GM06990 (cell line): Measurements from ENCODE around the gene SLAMF7.

ENCODE experiments used
- DNase-seq: peaks from one replicate; pipeline ENCODE4 v3.0.0-alpha.2; 2011; ENCODE audit not compliant: insufficient read length; ENCODE audit errors: extremely low read depth
- H3K27me3 ChIP-seq: replicated peaks from 2 replicates; pipeline ENCODE4 v1.6.0; 2011; ENCODE audit warnings: low read length; ENCODE audit not compliant: control insufficient read depth, insufficient read depth
- H3K36me3 ChIP-seq: 2 replicates; pipeline ENCODE4 v1.5.1; 2011; ENCODE audit warnings: low read length; ENCODE audit not compliant: control insufficient read depth, insufficient read depth
- H3K4me3 ChIP-seq: replicated peaks from 2 replicates; pipeline ENCODE4 v1.5.1; 2011; ENCODE audit warnings: low read depth, mild to moderate bottlenecking, control low read depth, low read length
- CTCF ChIP-seq: IDR thresholded peaks from 2 replicates; pipeline ENCODE4 v1.5.1; 2011; ENCODE audit warnings: low read length, control low read depth, mild to moderate bottlenecking, inconsistent platforms; ENCODE audit not compliant: insufficient read depth, poor library complexity, severe bottlenecking

The SLAMF7 gene

GRCh38 chr1:160773093-160773492 is 34.0 kb downstream of the SLAMF7 start:
- Histone ChIP-seq H3K36me3 (no peaks in the 10 kb centered on the region), H3K4me3 (no peak overlapping the region), H3K27me3 (no peaks in the 10 kb centered on the region)
- no peak for TF ChIP-seq CTCF
- DNase-seq = no peak

DNA sequence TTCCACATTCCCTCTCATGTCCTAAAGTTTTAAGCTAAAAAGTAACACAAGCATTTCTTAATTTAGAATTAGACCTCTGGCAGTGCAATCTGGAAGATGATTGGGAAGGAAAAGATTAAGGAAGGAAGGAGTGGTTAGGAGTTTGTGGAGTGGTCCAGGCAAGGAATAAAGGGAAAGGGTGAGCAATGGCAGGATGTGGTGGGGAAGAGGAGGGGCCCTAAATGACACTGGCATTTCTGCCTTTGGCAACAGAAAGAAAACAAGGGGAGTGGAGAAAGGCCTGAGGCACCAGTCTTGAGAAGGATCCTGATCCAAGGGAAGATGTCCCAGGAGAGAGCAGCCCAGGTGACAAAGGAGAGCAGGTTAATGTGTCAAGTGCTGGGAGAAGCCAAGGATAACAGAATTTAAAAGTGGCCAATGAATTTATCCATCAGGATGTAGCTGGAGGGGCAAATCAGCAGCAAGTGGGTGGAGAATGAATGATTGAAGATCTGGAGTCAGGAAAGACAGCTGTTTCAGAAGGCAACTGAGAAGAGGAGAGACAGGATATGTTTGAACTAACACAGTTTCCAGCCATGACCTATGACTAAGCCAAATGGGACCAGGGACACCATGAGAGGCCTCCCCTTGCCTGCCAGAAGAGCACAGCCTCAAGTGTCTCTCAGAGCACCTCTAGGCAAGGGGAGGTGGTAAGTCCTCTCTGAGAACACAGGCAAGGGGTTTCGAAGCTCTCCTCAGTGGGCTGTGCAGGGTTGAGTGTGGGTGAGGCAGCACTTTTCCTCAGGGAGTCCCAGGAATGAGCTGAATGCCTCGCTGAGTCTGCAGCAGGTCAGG is 36.1 kb downstream of the SLAMF7 start:
- no peak for TF ChIP-seq CTCF
- Histone ChIP-seq H3K4me3 (no peak overlapping the region), H3K27me3 (no peaks in the 10 kb centered on the region), H3K36me3 (no peaks in the 10 kb centered on the region)
- DNase-seq = no peak

DNA sequence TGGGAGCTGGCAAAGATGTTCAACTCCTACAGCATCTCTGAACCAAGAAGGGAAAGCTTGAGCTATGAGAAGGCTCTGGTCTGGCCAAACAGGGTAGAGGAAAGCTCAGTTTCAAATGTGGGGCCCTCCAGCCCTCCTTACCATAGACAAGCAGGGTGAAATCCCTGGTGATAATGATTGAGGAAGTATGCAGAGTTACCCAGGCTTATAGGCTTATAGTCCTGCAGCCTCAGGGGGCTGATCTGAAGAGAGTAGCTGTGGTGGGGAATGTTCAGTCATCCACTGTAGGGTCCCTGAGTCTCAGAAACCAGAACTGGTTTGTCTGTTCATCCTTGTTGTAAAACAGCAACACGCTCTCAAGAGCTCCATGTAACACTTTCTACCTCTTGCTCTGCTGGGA is 37.1 kb downstream of the SLAMF7 start:
- no peaks in the 10 kb centered on the region for H3K27me3 ChIP-seq
- DNase-seq = no peak
- no peak overlapping the region for H3K4me3 ChIP-seq
- no peaks in the 10 kb centered on the region for H3K36me3 ChIP-seq
- no peak for TF ChIP-seq CTCF

DNA sequence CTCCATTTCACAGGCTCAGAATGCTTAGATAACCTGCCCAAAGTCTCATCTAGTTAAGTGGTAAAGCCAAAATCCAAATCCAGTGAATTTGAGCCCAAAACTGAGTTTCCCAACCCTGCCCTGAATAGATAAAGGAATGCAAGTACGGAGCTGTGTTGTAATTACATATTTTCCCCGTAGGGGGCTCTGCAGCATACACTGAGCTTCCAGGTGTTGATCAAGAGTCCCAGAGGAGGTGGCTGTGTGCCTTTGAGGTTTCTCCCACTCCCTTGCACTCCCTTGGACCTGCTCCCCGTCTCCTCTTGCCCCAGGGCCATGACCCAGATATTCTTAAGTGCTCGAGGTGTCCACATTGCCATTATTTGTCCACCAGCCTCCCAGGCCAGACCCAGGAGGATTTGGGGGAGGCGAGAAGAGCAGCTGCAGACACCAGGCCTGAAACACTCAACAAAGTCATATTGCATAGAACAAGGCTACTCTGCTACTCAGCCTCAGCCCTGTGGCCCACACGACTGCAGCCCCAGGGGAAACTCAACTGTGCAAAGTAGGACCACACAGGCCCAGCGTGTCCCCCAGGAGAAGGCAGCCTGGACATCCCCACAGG is 38.5 kb downstream of the SLAMF7 start:
- DNase-seq = peak; percentile 41
- H3K27me3 ChIP-seq = no peaks in the 10 kb centered on the region
- no peak overlapping the region for H3K4me3 ChIP-seq
- peak; percentile 79 for TF ChIP-seq CTCF
- H3K36me3 ChIP-seq = no peaks in the 10 kb centered on the region

DNA sequence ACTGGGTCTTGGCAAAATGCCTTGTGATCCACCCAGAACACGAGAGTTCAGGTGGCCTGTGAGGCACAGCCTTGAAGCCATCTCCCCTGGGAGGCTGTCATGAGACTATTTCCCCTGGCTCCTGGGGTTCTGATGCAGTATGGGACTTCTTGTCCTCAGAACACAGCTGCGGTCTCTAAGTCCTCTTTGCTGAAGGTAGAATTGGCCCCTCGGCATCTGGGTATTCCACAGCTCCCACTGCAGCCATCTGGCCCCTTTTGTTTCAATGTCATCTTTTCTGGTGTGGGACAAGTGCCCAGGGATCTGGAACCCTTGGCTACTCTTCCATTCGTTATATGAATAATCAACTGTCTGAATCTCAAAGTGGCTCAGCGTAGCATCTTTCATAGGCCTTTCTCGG is 39.9 kb downstream of the SLAMF7 start:
- no peak for DNase-seq
- H3K4me3 ChIP-seq = no peak overlapping the region
- no peaks in the 10 kb centered on the region for H3K36me3 ChIP-seq
- no peak for TF ChIP-seq CTCF
- H3K27me3 ChIP-seq = no peaks in the 10 kb centered on the region
